Measurements from ENCODE around the gene AKR1B15. TPM values are rescaled to one million over a fixed set of nuclear protein-coding genes. Genes with fewer than 3 reads are reported as not detected.

Gene AKR1B15
- total and polyA plus RNA-seq, 2 of the 4 experiments (the other 2 are of a cell fraction) = not detected

- ChIA-PET CTCF (no interaction called here), POLR2A (ENCODE audit: unreplicated experiment) (no interaction called here)
- Histone ChIP-seq H2BK20ac (ENCODE audit: low read depth, low read length) (no peak overlapping the region), H3K27me3 (ENCODE audit: control insufficient read depth, insufficient read depth, low read length) (no peaks in the 10 kb centered on the region), H3K4me2 (ENCODE audit: low read depth, low read length) (no peak overlapping the region), H2BK120ac (ENCODE audit: low read depth, low read length) (no peak overlapping the region), H2AFZ (replicated peaks; ENCODE audit: low read length, poor library complexity) (no peak overlapping the region), H4K5ac (ENCODE audit: low read depth, low read length) (no peak overlapping the region), H3K23ac (ENCODE audit: low read depth, low read length) (no peak overlapping the region), H3K9me3 (ENCODE audit: control insufficient read depth, insufficient read depth, low read length) (no peaks in the 10 kb centered on the region), H4K8ac (ENCODE audit: low read depth in 2 of 2, low read length in 2 of 2) (no peak overlapping the region), H4K20me1 (ENCODE audit: insufficient read depth, low read length) (no peaks in the 10 kb centered on the region), H3K4ac (ENCODE audit: low read depth, low read length) (no peak overlapping the region), H3K27ac (ENCODE audit: insufficient read depth, low read length) (no peak overlapping the region), H3K4me3 (ENCODE audit: insufficient read depth, low read depth, low read length) (no peak overlapping the region), H2AK9ac (replicated peaks; ENCODE audit: low read depth, low read length, poor library complexity) (no peak overlapping the region), H2BK5ac (ENCODE audit: low read depth, low read length, poor library complexity, severe bottlenecking) (no peak overlapping the region), H3K79me1 (ENCODE audit: low read depth in 1 of 2, low read length in 2 of 2) (no peaks in the 10 kb centered on the region), H4K91ac (ENCODE audit: insufficient read depth, low read depth, low read length) (no peak overlapping the region), H3K18ac (ENCODE audit: low read depth, low read length) (no peak overlapping the region), H3K9me1 (ENCODE audit: insufficient read depth, low read length) (peaks cover 7% of the 10 kb centered on the region), H3K14ac (replicated peaks; ENCODE audit: low read depth, low read length) (no peak overlapping the region), H3K9ac (ENCODE audit: low read depth, low read length) (no peak overlapping the region), H2BK15ac (ENCODE audit: low read depth, low read length) (0 out of 3 replicates have a peak overlapping the region, but pooled peaks have one; percentile 1), H2AK5ac (ENCODE audit: low read depth, low read length) (no peak overlapping the region), H3K4me1 (ENCODE audit: control insufficient read depth, insufficient read depth, low read length) (peaks cover 3% of the 10 kb centered on the region), H3K56ac (ENCODE audit: extremely low read depth, insufficient read depth, low read length) (no peak overlapping the region), H3K36me3 (ENCODE audit: control insufficient read depth, insufficient read depth, low read length) (no peaks in the 10 kb centered on the region)
- TF ChIP-seq BHLHE40 (IDR thresholded peaks at IDR 0.05; ENCODE audit: low read depth, low read length) (no peak), POLR2A (IDR thresholded peaks at IDR 0.05; ENCODE audit: low read depth, low read length) (no peak), RFX5 (IDR thresholded peaks at IDR 0.05; ENCODE audit: low read depth, low read length) (no peak), CEBPB (IDR thresholded peaks at IDR 0.05; ENCODE audit: low read depth, low read length) (no peak)
- TF ChIP-seq, protein P1, sequence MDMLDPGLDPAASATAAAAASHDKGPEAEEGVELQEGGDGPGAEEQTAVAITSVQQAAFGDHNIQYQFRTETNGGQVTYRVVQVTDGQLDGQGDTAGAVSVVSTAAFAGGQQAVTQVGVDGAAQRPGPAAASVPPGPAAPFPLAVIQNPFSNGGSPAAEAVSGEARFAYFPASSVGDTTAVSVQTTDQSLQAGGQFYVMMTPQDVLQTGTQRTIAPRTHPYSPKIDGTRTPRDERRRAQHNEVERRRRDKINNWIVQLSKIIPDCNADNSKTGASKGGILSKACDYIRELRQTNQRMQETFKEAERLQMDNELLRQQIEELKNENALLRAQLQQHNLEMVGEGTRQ (IDR thresholded peaks at IDR 0.05; ENCODE audit: low read depth, low read length) = no peak
- ATAC-seq (ENCODE audit: low read depth) = no peak
- DNase-seq = no peak
- intact Hi-C loops (cut with micrococcal nuclease) (no loop called here), dilution Hi-C loops (cut with HindIII; ENCODE audit: low sequenced_read_pairs, unreplicated experiment) (no loop called here), in situ Hi-C loops (cut with MboI; ENCODE audit: low sequenced_read_pairs) (no loop called here)
- no TSS peak for BruUV-seq (replicated peaks)
These were observed 80.5 kb downstream of the AKR1B15 start for GRCh38 chr7:134629445-134629844.

Other genes with a start within 250 kb of the AKR1B15 start
- 15.6 and 19.7 TPM in 2 replicates for gene SLC35B4, start 232.2 kb upstream of the AKR1B15 start, total RNA-seq (2012; rRNA removed)
- gene SLC35B4, start 232.2 kb upstream of the AKR1B15 start, polyA plus RNA-seq (2012; rRNA removed) = 9.9 and 10.0 TPM in 2 replicates
- gene AKR1B1, start 90.0 kb upstream of the AKR1B15 start, total RNA-seq (2012; rRNA removed) = 72.2 and 90.9 TPM in 2 replicates
- 184 and 201 TPM in 2 replicates for gene AKR1B1, start 90.0 kb upstream of the AKR1B15 start, polyA plus RNA-seq (2012; rRNA removed)
- 0.28 and 0.54 TPM in 2 replicates for gene AKR1B10, start 21.5 kb upstream of the AKR1B15 start, total RNA-seq (2012; rRNA removed)
- 0.32 and 0.49 TPM in 2 replicates for gene AKR1B10, start 21.5 kb upstream of the AKR1B15 start, polyA plus RNA-seq (2012; rRNA removed)
- 18.8 and 32.8 TPM in 2 replicates for gene BPGM, start 97.7 kb downstream of the AKR1B15 start, total RNA-seq (2012; rRNA removed)
- 16.8 and 20.0 TPM in 2 replicates for gene BPGM, start 97.7 kb downstream of the AKR1B15 start, polyA plus RNA-seq (2012; rRNA removed)
- 487 and 532 TPM in 2 replicates for gene CALD1, start 230.5 kb downstream of the AKR1B15 start, total RNA-seq (2012; rRNA removed)
- 375 and 382 TPM in 2 replicates for gene CALD1, start 230.5 kb downstream of the AKR1B15 start, polyA plus RNA-seq (2012; rRNA removed)